GM12874 (cell line): ENCODE data around the gene CD47.

Experiments used
- TF ChIP-seq, protein P1 (sequence below): IDR thresholded peaks from 2 replicates; pipeline ENCODE4 v1.5.1; 2011; ENCODE audit warnings: low read depth, mild to moderate bottlenecking, control low read depth, low read length, moderate library complexity; ENCODE audit not compliant: insufficient read depth

Gene CD47

DNA sequence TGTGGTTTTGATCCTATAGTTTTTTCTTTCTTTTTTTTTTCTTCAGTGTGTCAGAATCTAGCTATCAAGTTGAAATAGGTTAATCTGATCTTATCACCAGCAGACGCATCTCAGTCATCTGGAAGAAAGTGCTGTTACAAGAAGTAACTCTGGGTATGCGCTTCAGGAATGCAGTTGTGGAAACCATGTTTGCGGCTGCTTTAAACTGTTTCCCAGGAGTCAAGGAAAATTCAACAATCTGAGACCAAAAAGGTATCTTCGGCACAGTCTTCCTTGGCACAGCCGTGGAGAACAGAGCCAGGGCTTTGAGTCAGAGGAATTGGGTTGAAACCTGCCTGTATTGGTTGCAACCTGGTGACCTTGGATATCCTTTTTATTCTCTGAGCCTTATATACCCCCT, 59.9 kb downstream of the CD47 start:
- TF ChIP-seq, protein P1, sequence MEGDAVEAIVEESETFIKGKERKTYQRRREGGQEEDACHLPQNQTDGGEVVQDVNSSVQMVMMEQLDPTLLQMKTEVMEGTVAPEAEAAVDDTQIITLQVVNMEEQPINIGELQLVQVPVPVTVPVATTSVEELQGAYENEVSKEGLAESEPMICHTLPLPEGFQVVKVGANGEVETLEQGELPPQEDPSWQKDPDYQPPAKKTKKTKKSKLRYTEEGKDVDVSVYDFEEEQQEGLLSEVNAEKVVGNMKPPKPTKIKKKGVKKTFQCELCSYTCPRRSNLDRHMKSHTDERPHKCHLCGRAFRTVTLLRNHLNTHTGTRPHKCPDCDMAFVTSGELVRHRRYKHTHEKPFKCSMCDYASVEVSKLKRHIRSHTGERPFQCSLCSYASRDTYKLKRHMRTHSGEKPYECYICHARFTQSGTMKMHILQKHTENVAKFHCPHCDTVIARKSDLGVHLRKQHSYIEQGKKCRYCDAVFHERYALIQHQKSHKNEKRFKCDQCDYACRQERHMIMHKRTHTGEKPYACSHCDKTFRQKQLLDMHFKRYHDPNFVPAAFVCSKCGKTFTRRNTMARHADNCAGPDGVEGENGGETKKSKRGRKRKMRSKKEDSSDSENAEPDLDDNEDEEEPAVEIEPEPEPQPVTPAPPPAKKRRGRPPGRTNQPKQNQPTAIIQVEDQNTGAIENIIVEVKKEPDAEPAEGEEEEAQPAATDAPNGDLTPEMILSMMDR = no peak

DNA sequence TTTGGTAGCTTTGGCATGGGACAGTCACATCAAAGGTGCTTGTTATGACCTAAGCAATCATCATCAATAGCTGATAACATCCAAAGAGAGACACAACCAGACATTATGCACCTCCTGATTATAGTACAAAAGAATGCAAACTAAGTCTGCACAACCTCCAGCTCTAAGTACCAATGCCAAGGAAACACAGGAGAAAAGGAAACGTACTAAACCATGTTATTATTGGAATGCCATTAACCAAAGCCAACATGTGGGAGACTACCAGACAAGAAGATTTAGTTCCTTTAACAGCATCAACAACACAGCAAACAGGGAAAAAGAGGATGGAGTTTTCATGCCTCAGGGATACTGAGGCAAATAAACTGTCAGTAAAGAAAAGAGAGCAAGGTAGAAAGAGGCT, 61.4 kb downstream of the CD47 start:
- TF ChIP-seq, protein P1 = no peak

DNA sequence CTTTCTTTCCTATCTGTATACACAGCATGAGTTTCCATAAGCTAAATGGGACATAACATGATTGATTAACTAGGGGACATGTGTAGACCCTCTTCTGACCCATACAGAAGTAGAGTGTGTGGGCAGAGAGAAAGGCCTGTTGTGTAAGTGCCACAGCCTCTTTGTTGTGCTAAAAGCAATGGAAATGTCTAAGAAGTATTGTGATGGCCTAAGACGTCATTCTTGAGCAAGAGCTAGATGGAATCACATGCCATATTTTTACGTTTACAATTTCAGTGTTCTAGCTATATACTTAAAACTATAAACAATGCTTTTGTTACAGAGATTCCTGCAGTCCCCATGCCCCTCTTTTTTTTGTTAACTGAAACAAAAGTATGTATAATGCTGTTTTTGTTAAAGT, 61.9 kb downstream of the CD47 start:
- TF ChIP-seq, protein P1 = no peak

DNA sequence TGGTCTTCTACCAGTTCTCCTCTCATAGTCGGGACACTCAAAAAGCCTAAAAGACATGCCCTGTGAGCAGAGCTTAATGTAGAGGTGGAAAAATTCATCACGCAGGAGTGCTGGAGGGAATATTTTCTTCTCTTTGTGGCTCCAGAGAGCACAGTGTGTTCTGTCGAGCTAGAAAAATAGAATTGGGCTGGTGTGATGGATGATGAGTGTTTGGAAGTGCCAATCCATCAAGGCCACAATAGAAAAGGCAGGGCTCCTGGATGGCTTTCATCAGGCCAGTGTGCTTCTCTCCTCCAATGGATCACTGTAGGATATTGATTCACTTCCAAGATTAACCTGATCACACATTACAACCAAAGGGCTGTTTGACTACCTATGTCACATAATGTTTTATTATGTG, 65.7 kb downstream of the CD47 start:
- TF ChIP-seq, protein P1 = no peak

DNA sequence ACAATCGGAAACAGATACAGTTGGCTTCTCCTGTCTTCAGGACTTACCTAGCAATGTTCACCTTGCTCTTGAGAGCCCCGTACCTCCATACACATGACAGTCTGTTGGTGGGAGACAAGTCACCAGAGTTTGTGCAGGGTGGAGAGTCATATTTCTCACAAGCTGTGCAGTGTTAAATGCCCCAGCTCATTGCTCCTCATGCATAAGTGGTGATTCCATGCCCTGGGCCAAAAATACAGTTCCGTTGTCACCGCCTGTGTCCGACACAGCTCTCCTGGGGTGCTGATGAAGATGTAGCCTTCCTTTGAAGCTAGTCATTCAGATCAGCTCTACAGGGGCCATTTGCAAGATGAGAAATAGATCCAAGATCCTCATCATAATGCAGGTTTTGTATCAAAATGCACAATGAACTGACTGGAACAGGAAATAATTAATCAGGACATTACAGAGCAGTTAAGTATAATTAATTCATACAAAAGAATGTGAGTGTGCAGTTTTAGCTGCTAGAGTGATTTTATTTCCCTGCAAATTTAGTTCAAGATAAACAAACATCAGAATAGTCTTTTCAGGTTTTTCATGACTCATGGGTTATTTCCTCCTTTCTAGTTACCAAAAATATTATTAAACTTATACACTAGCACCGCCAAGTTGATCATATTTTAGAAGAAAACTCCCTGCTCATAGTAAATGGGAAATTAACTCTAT, 66.5 kb downstream of the CD47 start:
- TF ChIP-seq, protein P1 = no peak

DNA sequence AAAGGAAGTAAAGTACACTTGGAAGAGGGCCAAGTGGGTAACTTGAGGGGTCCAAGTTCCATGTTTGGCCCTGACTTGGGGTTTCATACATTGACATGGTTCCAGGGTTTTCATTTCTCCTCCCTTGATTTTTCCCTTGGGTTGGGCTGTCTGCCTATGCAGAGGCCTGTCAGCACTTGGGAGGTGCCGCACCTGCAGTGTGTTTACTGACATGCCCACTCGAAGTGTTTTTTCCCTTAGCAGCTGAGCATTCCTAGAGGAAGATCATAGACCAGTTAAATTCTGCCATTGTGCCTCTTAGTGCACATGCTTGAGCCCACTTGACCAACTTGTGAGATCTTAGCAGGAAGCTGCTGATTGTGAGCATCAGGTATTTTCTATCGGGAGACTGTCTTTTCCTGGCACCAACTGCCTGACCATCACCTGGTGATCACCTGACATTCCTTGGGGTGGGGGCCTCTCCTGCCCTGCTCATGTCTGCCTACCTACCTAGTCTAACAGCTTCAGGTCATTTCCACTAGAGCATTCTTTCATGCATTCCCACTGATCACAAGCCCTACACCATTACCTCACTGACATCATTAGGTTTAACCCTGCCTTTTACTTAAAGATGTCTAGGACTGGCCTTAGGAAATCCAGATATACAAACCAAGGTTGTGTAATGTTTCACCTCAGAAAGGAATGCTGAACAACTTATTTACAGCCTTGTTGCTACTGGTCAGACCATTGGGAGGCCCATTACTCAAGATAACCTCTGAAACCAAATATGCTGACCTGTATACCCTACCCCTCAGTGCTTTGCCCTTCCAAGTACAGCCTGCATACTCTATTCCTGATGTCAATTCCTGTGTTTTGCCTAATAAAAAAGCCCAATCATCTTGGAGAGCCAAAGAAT, 68.3 kb downstream of the CD47 start:
- TF ChIP-seq, protein P1 = no peak

DNA sequence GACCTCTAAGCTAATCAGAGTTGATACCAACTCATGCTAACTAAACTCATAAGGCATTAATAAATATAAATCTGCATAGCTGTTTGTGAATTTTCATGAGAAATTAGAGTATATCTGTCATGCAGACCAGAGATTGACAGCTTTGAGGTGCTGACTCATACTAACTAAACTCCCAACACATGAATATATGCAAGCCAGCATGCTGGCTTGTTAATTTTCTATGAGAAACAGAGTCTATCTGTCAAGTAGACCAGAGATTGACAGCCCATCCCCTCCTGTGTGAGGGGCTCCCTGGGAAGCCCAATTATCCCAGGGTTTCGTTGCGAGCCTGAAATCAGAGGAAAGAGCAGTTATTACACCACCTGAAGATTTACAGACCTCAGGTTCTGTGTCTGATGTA, 69.3 kb downstream of the CD47 start:
- TF ChIP-seq, protein P1 = no peak
